KMS-11 (cell line): ENCODE data around the gene CTNNA2.

Experiments used
- H2AFZ ChIP-seq: fragments of 200-600 bp; sonication (generic); 2 replicates; pipeline ENCODE4 v1.6.1; 2016; ENCODE audit warnings: antibody characterized with exemption, mixed run types, low read depth
- H3K27ac ChIP-seq: fragments of 200-600 bp; sonication (generic); 2 replicates; pipeline ENCODE4 v1.6.1; 2016; ENCODE audit warnings: mild to moderate bottlenecking, mixed run types
- H3K27me3 ChIP-seq: fragments of 200-600 bp; sonication (generic); 2 replicates; pipeline ENCODE4 v1.6.1; 2017; ENCODE audit warnings: mild to moderate bottlenecking, low read depth, mixed run types, moderate library complexity; ENCODE audit not compliant: insufficient read depth
- H3K36me3 ChIP-seq: fragments of 200-600 bp; sonication (generic); 2 replicates; pipeline ENCODE4 v1.6.1; 2017; ENCODE audit warnings: mild to moderate bottlenecking, mixed run types; ENCODE audit not compliant: insufficient read depth
- H3K4me1 ChIP-seq: fragments of 200-600 bp; sonication (generic); 2 replicates; pipeline ENCODE4 v1.6.1; 2016; ENCODE audit warnings: mild to moderate bottlenecking, low read depth, mixed run types; ENCODE audit not compliant: poor library complexity, severe bottlenecking
- H3K4me2 ChIP-seq: fragments of 200-600 bp; sonication (generic); 2 replicates; pipeline ENCODE4 v1.7.0; 2016; ENCODE audit warnings: mild to moderate bottlenecking, mixed run types
- H3K4me3 ChIP-seq: fragments of 200-600 bp; sonication (generic); IDR thresholded peaks from 2 replicates; pipeline ENCODE4 v1.6.1; 2017; ENCODE audit warnings: low read depth, low read length, mixed read lengths; ENCODE audit not compliant: insufficient read depth
- H3K79me2 ChIP-seq: fragments of 200-600 bp; sonication (generic); 2 replicates; pipeline ENCODE4 v1.6.1; 2016; ENCODE audit warnings: low read depth, mixed run types; ENCODE audit not compliant: insufficient read depth
- H3K9ac ChIP-seq: fragments of 200-600 bp; sonication (generic); 2 replicates; pipeline ENCODE4 v1.6.1; 2016; ENCODE audit warnings: mild to moderate bottlenecking, mixed run types
- H4K20me1 ChIP-seq: fragments of 200-600 bp; sonication (generic); 2 replicates; pipeline ENCODE4 v1.6.1; 2016; ENCODE audit warnings: mild to moderate bottlenecking, mixed run types; ENCODE audit not compliant: insufficient read depth
- TF ChIP-seq, protein P1 (sequence below): fragments of 200-600 bp; sonication (generic); conservative IDR thresholded peaks from 2 replicates; pipeline ENCODE4 v1.6.1; 2017; ENCODE audit warnings: low read depth, mild to moderate bottlenecking, antibody characterized with exemption, low read length, moderate library complexity, mixed read lengths

Gene CTNNA2

DNA sequence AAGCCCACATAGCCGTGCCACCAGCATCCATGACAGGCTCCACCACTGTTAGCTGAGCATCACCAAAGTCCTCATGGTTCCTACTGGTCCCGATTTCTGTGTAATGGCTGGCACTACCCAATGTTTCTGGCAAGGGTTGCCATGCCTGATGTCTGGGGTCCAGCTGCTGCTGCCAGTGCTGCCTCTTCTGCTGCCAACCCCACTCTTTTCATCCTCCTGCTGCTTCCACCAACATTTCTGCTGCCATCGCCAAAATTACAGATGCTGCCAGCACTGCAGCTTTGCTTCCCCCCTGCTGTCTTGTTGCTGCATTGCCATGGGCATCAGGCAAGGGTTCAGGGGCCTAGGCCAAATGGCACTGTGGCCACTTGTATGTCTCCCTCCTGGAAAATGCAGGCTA, 638.8 kb downstream of the CTNNA2 start:
- Histone ChIP-seq H4K20me1 (no peaks in the 10 kb centered on the region), H3K79me2 (no peaks in the 10 kb centered on the region), H3K36me3 (no peaks in the 10 kb centered on the region), H3K9ac (no peak overlapping the region), H3K27ac (no peak overlapping the region), H3K4me2 (no peak overlapping the region), H2AFZ (no peak overlapping the region), H3K4me3 (no peak overlapping the region), H3K4me1 (peaks cover 8% of the 10 kb centered on the region), H3K27me3 (no peaks in the 10 kb centered on the region)
- TF ChIP-seq, protein P1, sequence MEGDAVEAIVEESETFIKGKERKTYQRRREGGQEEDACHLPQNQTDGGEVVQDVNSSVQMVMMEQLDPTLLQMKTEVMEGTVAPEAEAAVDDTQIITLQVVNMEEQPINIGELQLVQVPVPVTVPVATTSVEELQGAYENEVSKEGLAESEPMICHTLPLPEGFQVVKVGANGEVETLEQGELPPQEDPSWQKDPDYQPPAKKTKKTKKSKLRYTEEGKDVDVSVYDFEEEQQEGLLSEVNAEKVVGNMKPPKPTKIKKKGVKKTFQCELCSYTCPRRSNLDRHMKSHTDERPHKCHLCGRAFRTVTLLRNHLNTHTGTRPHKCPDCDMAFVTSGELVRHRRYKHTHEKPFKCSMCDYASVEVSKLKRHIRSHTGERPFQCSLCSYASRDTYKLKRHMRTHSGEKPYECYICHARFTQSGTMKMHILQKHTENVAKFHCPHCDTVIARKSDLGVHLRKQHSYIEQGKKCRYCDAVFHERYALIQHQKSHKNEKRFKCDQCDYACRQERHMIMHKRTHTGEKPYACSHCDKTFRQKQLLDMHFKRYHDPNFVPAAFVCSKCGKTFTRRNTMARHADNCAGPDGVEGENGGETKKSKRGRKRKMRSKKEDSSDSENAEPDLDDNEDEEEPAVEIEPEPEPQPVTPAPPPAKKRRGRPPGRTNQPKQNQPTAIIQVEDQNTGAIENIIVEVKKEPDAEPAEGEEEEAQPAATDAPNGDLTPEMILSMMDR = no peak

DNA sequence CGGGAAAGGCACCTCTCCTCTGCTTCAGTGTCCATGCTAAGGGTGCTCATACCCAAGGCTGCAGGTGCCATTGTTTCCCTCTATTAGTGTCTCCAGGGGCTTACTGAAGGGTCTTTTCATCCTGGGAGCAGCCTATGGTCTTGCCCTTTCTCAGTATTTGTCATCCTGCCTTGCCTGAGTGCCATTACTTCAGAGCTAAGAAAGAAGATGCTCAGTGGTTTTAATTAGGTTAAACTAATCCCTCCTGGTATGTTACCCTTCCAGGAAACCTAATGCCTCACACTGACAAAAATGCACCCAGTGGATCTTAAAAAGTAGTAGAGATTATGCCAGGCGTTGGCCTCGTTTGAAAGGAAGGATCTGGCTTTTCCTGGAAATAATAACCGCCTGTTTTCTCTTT, 640.3 kb downstream of the CTNNA2 start:
- Histone ChIP-seq H4K20me1 (no peaks in the 10 kb centered on the region), H3K36me3 (no peaks in the 10 kb centered on the region), H3K79me2 (no peaks in the 10 kb centered on the region), H3K9ac (no peak overlapping the region), H3K4me1 (peaks cover 8% of the 10 kb centered on the region), H3K27ac (no peak overlapping the region), H3K4me3 (no peak overlapping the region), H3K27me3 (no peaks in the 10 kb centered on the region), H3K4me2 (no peak overlapping the region), H2AFZ (no peak overlapping the region)
- TF ChIP-seq, protein P1 = no peak

DNA sequence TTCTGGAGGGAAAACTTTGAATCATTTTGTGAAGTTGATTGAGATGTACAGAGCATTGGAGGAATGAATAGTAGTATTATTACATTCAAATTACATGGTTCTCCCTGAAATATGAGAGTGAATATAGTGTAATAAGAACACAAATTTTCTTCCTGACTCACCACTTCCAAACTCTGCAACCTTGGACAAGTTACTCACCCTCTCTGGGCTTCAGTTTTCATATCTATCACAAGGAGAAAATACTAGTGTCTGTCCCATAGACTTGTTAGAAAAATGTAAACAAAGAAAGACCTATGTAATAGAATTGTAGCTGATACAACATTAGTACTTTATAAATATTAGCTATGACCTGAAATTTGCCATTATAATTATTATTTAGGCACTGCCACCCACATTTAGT, 640.9 kb downstream of the CTNNA2 start:
- no peak overlapping the region for H3K9ac ChIP-seq
- no peaks in the 10 kb centered on the region for H4K20me1 ChIP-seq
- no peaks in the 10 kb centered on the region for H3K27me3 ChIP-seq
- H3K36me3 ChIP-seq = no peaks in the 10 kb centered on the region
- H3K27ac ChIP-seq = no peak overlapping the region
- H3K4me1 ChIP-seq = peaks cover 8% of the 10 kb centered on the region
- no peak overlapping the region for H3K4me2 ChIP-seq
- H3K79me2 ChIP-seq = no peaks in the 10 kb centered on the region
- H2AFZ ChIP-seq = no peak overlapping the region
- TF ChIP-seq, protein P1 = no peak
- no peak overlapping the region for H3K4me3 ChIP-seq

DNA sequence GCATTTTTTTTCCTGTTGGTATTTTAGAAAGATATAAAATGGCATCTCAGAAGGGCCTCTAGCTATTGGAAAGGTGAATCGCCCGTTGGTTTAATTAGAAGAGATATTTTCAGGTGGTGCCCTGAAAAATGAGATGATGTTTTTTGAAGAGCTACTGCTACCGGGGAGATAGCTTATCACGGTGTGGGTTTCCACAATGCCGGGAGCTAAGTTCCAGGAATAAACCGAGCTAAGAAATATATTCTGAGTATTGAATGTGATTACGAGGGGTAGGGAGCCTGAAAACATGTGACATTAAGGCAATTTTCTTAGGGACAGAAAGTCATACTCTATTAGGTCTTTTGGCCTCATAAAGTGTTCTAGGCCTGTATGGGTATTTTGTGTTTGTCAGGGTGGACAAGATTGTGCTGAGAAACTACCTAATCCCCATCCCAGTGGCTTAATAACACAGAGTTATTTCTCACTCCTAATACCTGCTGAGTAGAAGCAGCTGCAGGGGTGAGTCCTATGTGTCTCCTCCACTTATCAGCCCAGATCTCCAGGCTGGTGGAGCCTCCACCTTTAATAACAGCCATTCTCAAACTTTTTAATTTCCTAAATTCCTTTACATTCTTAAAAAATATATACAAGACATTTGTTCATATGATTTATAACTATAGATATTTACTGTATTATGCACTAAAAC, 641.5 kb downstream of the CTNNA2 start:
- no peak overlapping the region for H3K9ac ChIP-seq
- peaks cover 8% of the 10 kb centered on the region for H3K4me1 ChIP-seq

More for the DNA sequence above, 641.5 kb downstream of the CTNNA2 start:
- H3K4me2 ChIP-seq = no peak overlapping the region
- H3K4me3 ChIP-seq = no peak overlapping the region
- H3K36me3 ChIP-seq = no peaks in the 10 kb centered on the region
- H3K27ac ChIP-seq = no peak overlapping the region
- no peak overlapping the region for H2AFZ ChIP-seq
- H3K27me3 ChIP-seq = no peaks in the 10 kb centered on the region
- H3K79me2 ChIP-seq = no peaks in the 10 kb centered on the region
- H4K20me1 ChIP-seq = no peaks in the 10 kb centered on the region
- TF ChIP-seq, protein P1 = no peak
